Endothelial cell of umbilical vein (primary cell): Measurements from ENCODE around the gene SLCO3A1.

Experiments
- EZH2 ChIP-seq: IDR thresholded peaks from 2 replicates; pipeline ENCODE4 v1.6.1; 2012; ENCODE audit warnings: borderline replicate concordance, low read depth, mild to moderate bottlenecking, moderate library complexity, low read length, inconsistent platforms; ENCODE audit not compliant: severe bottlenecking
- MYC ChIP-seq: IDR thresholded peaks from one replicate; pipeline ENCODE4 v1.6.1; 2011; ENCODE audit warnings: mild to moderate bottlenecking, low read depth, low read length
- POLR2A ChIP-seq: IDR thresholded peaks from 2 replicates; pipeline ENCODE4 v1.6.1; 2012; ENCODE audit warnings: low read depth, mild to moderate bottlenecking, control low read depth, low read length
- POLR2AphosphoS5 ChIP-seq: IDR thresholded peaks from 2 replicates; pipeline ENCODE4 v1.6.1; 2012; ENCODE audit warnings: low read depth, mild to moderate bottlenecking, control low read depth, low read length, moderate library complexity; ENCODE audit not compliant: insufficient read depth
- TF ChIP-seq, protein P1 (sequence below), 2 donors: IDR thresholded peaks; 1 replicate in 1 of 2; 2 replicates in 1 of 2; pipeline ENCODE4 v1.5.1; 2011; ENCODE audit warnings: low read length in 2 of 2, mild to moderate bottlenecking in 2 of 2, moderate library complexity in 2 of 2, control low read depth in 1 of 2, inconsistent platforms in 1 of 2, low read depth in 1 of 2; ENCODE audit not compliant: insufficient read depth in 1 of 2; ENCODE audit errors: extremely low read depth in 1 of 2
- TF ChIP-seq, protein P2 (sequence below): IDR thresholded peaks from 2 replicates; pipeline ENCODE4 v1.6.1; 2011; ENCODE audit not compliant: insufficient read depth, insufficient read length

DNA sequence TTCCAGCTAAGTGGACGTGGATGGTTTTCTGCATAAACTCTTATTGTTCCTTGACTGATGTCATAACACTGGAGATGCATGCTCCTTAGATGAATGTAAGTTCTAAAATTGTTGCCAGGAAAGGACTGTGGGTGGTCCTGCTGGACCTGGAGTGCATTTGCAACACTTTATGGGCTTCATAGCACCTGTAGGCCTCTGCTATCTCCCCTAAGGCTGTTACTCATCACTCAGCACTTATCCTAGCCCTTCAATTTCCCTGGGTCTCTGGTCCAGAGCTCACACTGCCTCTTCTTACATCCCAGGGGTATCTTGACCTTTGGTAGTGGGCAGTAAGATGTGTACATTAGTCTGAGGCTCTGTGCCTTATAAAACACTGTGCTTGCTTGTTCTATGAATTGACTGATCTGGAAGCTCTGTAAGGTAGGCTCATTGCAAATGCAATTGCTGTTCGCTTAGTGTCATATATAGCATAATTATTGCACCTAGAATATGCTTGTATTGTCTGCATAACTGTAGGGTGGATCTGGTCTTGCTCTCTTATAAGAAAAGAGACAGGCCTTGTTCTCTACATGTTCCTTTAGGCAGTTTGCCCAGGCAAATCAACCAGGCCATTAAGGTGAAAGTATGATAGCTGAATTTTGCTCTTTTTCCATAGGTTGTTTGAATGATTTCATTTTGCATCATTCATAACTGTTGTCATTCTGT lies 35.8 kb downstream of the SLCO3A1 start:
- TF ChIP-seq, protein P1, sequence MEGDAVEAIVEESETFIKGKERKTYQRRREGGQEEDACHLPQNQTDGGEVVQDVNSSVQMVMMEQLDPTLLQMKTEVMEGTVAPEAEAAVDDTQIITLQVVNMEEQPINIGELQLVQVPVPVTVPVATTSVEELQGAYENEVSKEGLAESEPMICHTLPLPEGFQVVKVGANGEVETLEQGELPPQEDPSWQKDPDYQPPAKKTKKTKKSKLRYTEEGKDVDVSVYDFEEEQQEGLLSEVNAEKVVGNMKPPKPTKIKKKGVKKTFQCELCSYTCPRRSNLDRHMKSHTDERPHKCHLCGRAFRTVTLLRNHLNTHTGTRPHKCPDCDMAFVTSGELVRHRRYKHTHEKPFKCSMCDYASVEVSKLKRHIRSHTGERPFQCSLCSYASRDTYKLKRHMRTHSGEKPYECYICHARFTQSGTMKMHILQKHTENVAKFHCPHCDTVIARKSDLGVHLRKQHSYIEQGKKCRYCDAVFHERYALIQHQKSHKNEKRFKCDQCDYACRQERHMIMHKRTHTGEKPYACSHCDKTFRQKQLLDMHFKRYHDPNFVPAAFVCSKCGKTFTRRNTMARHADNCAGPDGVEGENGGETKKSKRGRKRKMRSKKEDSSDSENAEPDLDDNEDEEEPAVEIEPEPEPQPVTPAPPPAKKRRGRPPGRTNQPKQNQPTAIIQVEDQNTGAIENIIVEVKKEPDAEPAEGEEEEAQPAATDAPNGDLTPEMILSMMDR (IDR thresholded peaks at IDR 0.05; ENCODE audit: extremely low read depth in 1 of 2, insufficient read depth in 1 of 2, low read depth in 1 of 2, low read length in 2 of 2): no peak
- TF ChIP-seq POLR2AphosphoS5 (no peak), EZH2 (no peak), POLR2A (no peak), MYC (no peak)
- TF ChIP-seq, protein P2, sequence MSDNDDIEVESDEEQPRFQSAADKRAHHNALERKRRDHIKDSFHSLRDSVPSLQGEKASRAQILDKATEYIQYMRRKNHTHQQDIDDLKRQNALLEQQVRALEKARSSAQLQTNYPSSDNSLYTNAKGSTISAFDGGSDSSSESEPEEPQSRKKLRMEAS: no peak
